Endothelial cell (in vitro differentiated cells): Measurements from ENCODE around the gene ACOXL. TPM values are rescaled to one million over a fixed set of nuclear protein-coding genes. Genes with fewer than 3 reads are reported as not detected.

ENCODE experiments used
- DNase-seq: peaks from one replicate; pipeline ENCODE4 v3.0.0; 2021; ENCODE audit warnings: low spot score
- H3K27ac Mint-ChIP-seq: one replicate; pipeline ENCODE4 v1.8.0; 2021; ENCODE audit warnings: mixed read lengths, inconsistent platforms; ENCODE audit not compliant: unreplicated experiment
- H3K27me3 Mint-ChIP-seq: one replicate; pipeline ENCODE4 v1.8.0; 2021; ENCODE audit warnings: mild to moderate bottlenecking, moderate library complexity, mixed read lengths, inconsistent platforms; ENCODE audit not compliant: unreplicated experiment
- H3K36me3 Mint-ChIP-seq: one replicate; pipeline ENCODE4 v1.8.0; 2021; ENCODE audit warnings: mild to moderate bottlenecking, low read depth, mixed read lengths, inconsistent platforms; ENCODE audit not compliant: unreplicated experiment
- H3K4me1 Mint-ChIP-seq: one replicate; pipeline ENCODE4 v1.8.0; 2021; ENCODE audit warnings: mild to moderate bottlenecking, mixed read lengths, inconsistent platforms; ENCODE audit not compliant: unreplicated experiment
- H3K4me3 Mint-ChIP-seq: one replicate; pipeline ENCODE4 v1.8.0; 2021; ENCODE audit warnings: mild to moderate bottlenecking, mixed read lengths, inconsistent platforms; ENCODE audit not compliant: unreplicated experiment
- H3K9me3 Mint-ChIP-seq: one replicate; pipeline ENCODE4 v1.8.0; 2021; ENCODE audit warnings: mixed read lengths, inconsistent platforms; ENCODE audit not compliant: unreplicated experiment
- total RNA-seq: library from RNA; stranded (reverse); fragmentation: NEBNext Ultra II Directional; extraction: Animal tissue kit (Norgen Biotek cat#: 25700); gene quantifications from one replicate; pipeline ENCODE4 v1.2.1, GENCODE V29; 2021; ENCODE audit not compliant: unreplicated experiment
- TF ChIP-seq, protein P1 (sequence below): fragments of 200-600 bp; sonication (generic); IDR thresholded peaks from one replicate; pipeline ENCODE4 v1.5.0; 2021; ENCODE audit warnings: antibody characterized with exemption; ENCODE audit not compliant: unreplicated experiment

Gene ACOXL
- total RNA-seq, 1 donor from 2014 or later = 0.44 TPM

DNA sequence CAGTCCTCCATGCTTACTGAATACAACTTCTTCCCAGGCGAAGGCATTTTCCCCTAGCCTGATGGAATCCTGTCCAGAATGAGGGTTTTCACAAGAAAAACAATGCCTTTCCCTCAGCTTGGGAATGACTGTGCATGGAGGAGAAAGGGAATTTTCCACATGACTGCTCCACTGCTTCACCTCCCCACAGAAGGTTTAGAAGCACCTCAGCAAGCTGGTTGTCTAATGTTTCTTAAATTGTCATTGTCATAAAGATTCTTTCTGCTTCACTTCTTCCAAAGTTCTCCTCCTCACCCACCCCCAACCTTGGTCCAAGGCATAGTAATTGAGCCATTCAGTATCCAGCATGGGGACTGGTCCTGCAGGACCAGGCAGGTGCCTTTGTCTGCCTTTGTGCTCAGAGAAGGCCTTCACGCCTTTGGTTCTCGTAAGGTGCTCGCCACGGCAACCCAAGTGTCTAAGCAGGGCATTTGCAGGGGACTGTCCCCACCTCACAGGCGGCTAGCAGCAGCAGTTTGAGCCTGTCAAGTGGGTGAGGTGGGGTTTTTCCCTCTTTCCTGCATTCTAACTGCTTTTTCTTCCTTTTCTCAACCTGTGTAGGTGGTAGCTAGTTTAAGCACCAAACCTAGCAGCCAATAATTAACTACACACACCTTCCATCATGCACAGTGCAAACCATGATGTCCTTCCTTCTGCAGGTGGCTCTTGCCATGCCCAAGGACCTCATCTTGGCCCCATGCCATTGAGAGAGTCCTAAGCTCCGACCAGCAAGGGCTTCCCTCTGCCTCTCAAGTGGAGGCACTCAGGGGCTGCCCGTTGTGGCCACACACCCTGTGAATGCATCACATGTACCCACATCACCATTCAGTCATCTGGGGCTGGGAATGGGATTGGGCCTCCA lies 322.7 kb downstream of the ACOXL start:
- no peaks in the 10 kb centered on the region for H3K4me1 Mint-ChIP-seq
- H3K27me3 Mint-ChIP-seq = peaks cover 3% of the 10 kb centered on the region
- H3K4me3 Mint-ChIP-seq = no peak overlapping the region
- TF ChIP-seq, protein P1, sequence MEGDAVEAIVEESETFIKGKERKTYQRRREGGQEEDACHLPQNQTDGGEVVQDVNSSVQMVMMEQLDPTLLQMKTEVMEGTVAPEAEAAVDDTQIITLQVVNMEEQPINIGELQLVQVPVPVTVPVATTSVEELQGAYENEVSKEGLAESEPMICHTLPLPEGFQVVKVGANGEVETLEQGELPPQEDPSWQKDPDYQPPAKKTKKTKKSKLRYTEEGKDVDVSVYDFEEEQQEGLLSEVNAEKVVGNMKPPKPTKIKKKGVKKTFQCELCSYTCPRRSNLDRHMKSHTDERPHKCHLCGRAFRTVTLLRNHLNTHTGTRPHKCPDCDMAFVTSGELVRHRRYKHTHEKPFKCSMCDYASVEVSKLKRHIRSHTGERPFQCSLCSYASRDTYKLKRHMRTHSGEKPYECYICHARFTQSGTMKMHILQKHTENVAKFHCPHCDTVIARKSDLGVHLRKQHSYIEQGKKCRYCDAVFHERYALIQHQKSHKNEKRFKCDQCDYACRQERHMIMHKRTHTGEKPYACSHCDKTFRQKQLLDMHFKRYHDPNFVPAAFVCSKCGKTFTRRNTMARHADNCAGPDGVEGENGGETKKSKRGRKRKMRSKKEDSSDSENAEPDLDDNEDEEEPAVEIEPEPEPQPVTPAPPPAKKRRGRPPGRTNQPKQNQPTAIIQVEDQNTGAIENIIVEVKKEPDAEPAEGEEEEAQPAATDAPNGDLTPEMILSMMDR = no peak
- no peaks in the 10 kb centered on the region for H3K36me3 Mint-ChIP-seq
- DNase-seq = no peak
- H3K27ac Mint-ChIP-seq = no peak overlapping the region
- H3K9me3 Mint-ChIP-seq = no peaks in the 10 kb centered on the region

DNA sequence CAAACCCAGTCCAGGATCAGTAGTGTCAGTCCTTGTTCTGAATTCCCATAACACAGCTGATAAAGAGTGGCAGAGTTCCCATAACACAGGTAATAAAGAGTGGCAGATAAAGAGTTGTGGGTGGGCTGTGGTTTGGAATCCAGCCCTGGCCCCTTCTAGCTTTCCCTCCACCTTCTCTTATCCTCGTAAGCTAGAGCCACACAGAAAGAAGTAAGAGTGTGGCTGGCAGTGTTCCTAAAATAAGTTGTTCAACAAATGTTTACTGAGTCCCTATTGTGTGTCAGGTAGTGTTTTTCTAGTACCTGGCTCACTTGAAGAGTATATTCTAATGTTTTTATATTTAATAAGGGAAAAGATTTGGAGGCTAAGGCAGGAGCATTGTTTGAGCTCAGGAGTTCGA lies 323.4 kb downstream of the ACOXL start:
- DNase-seq = no peak
- TF ChIP-seq, protein P1 = no peak
- Mint-ChIP-seq H3K27ac (no peak overlapping the region), H3K9me3 (no peaks in the 10 kb centered on the region), H3K4me1 (no peaks in the 10 kb centered on the region), H3K36me3 (no peaks in the 10 kb centered on the region), H3K27me3 (peaks cover 3% of the 10 kb centered on the region), H3K4me3 (no peak overlapping the region)

DNA sequence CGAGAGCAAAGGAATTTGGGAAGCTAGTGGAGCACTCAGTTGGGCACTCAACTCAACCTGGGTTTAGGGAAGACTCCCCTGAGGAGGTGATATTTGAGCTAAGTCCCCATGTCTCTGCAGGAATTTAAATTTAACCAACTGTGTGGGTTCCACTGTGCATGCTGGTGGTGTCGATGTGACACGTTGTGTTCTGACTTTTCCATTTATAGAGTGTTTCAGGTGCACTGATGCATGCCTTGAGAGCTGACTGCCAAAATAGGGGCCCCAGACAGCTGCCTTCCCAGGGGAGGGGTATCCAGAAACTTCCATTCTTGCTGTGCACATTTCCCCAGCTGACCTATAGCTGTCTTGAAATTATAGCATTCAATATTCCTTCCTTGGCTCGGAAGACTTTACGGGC lies 324.7 kb downstream of the ACOXL start:
- H3K4me1 Mint-ChIP-seq = no peaks in the 10 kb centered on the region
- no peak for DNase-seq
- H3K9me3 Mint-ChIP-seq = no peaks in the 10 kb centered on the region
- H3K4me3 Mint-ChIP-seq = no peak overlapping the region
- H3K27me3 Mint-ChIP-seq = peaks cover 3% of the 10 kb centered on the region
- no peak overlapping the region for H3K27ac Mint-ChIP-seq
- no peaks in the 10 kb centered on the region for H3K36me3 Mint-ChIP-seq
- TF ChIP-seq, protein P1 = no peak

DNA sequence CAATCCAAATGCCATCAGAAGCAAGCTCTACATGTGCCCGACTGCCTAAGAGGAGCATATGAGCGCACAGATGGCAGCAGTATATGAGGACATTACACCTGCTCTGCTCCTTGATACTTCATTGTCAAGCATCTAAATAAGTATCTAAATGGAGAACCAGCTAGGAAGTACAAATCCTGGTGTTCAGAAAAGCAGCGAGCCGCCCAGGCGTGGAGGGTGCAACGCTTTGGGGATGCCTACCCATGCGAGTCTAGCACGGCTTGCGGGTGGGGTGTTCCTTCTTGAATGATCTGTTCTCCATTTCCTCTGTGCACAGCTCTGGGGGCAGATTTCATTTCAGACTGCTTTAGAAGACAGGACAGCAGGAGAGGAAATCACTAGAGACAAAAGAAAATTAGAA lies 325.3 kb downstream of the ACOXL start:
- Mint-ChIP-seq H3K27me3 (peaks cover 3% of the 10 kb centered on the region), H3K9me3 (no peaks in the 10 kb centered on the region), H3K27ac (no peak overlapping the region), H3K4me3 (no peak overlapping the region), H3K36me3 (no peaks in the 10 kb centered on the region), H3K4me1 (no peaks in the 10 kb centered on the region)
- TF ChIP-seq, protein P1 = no peak
- DNase-seq = no peak

DNA sequence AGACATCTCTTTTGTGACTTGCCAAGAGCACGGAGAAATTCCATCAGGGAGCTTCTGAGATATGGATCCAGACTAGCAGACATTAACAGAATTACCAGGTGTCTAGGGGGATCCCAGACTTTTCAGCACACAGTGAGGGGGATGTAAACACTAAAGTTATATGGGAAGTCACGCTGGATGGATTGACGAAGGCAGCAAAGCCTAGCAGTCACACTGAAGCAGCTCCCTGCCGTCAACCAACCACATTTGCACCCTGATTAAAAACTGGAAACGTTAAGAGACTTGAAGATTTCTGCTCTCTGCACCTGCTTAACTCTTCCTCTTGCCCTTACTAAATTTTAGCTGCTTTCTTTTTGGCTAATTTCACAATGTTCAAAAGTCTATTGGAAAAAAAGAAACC lies 325.9 kb downstream of the ACOXL start:
- Mint-ChIP-seq H3K9me3 (no peaks in the 10 kb centered on the region), H3K27me3 (peaks cover 3% of the 10 kb centered on the region), H3K36me3 (no peaks in the 10 kb centered on the region), H3K4me1 (no peaks in the 10 kb centered on the region), H3K27ac (no peak overlapping the region), H3K4me3 (no peak overlapping the region)
- TF ChIP-seq, protein P1 = no peak
- no peak for DNase-seq
